Measurements from ENCODE around the gene YBEY.
A peak's percentile ranks its signal among the peaks of the same experiment; 100 is the strongest.
"Not testable (repeated sequence)": the region's sequence is repeated elsewhere in the genome, so short reads cannot be mapped to it uniquely, and the experiment has no call there.

The YBEY gene

DNA sequence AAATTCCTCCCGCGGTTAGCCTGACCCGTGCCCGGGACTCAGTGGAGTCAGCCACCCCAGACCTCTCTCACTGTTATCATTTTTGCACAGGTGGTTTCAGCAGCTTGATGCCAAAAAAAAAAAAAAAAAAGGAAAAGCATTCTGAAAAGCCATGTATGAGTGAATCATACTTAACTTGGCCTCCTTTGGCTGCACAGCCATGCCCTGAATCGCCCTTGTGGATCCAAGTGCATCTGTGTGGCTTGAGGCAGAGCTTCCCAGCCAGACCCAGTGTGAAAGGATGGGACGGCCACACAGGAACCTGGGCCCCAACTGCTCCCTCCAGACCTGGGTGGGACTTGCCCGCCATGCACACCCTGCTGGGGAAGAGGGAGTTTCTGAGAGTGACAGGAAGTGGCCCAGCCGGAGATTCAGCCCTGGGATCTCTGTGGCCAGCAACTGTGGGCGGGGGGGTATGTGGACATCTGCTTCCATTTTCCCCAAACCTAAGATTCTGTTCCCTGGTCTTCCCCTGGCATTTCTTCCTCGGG lies 8.6 kb downstream of the YBEY start:
- FAIRE-seq, result no peak
- TF ChIP-seq TAF1 (IDR thresholded peaks at IDR 0.05; ENCODE audit: borderline replicate concordance, low read depth, low read length) (no peak), POLR2AphosphoS5 (IDR thresholded peaks at IDR 0.05; ENCODE audit: low read depth, low read length) (no peak), POLR2A (IDR thresholded peaks at IDR 0.05; ENCODE audit: low read depth, low read length) (no peak)
- no peak for DNase-seq (ENCODE audit: insufficient read length)

DNA sequence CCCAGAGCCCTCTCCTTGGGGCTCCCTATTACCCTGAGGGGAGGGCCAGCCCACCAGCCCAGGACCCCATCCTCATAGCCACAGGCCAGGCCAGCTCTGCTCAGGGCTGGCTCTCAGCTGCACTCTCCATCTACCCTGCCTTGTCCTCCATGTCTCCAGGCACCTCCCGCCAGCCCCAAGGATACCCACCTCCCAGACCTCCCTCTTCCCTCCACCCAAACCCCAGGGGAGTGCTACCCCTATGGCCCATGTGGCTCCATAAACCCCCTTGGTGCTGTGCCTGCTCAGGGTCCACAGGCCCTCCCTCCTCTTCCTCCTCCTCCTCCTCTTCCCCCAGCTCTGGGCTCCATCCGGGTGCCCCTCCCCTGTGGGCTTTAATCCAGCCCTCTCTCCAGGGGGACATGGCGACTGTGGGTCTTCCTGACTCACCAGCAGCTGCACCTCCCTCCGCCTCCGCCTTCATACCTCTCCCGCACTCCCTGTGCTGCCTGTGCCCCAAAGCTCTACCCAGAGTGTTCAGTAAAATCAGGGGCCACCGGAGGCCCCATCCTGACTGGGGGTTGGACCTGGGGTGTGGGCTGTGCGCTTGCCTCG lies 9.1 kb downstream of the YBEY start:
- no peak for FAIRE-seq
- no peak for TF ChIP-seq POLR2A (IDR thresholded peaks at IDR 0.05; ENCODE audit: low read depth, low read length)
- no peak for TF ChIP-seq TAF1 (IDR thresholded peaks at IDR 0.05; ENCODE audit: borderline replicate concordance, low read depth, low read length)
- no peak for TF ChIP-seq POLR2AphosphoS5 (IDR thresholded peaks at IDR 0.05; ENCODE audit: low read depth, low read length)
- no peak for DNase-seq (ENCODE audit: insufficient read length)

DNA sequence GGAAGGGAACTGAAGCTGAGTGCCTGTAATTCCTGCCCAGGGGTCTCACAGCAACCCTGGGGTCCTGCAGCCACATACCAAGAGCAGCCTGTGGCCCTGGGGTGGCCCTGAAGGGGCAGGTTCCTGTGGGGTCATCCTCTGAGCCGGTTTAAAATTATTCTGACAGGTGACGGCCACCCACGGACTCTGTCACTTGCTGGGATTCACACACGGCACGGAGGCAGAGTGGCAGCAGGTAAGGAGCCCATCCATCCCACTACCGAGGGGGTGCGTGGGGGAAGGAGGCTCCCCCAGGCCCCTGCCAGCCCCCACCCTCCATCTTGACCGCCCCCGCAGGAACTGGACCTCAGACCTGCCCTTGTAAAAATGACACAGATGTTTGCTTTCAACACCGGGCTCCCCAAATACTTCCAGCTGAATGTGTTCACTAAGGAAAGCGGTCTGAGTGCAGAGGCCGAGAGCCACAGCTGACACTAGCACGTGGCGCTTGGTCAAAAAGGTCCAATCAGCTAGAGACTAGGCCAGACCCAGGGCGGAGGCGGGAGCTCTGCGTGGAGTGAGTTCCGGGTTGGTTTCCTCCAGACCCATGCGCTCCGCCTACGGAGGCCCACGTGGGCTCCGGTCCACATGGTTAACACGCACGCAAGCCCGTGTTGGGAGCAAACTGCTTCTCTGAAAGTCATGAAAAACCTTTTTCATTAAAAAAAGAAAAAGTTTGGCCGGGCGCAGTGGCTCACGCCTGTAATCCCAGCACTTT lies 10.0 kb downstream of the YBEY start:
- no peak for DNase-seq (ENCODE audit: insufficient read length)
- no peak for FAIRE-seq

DNA sequence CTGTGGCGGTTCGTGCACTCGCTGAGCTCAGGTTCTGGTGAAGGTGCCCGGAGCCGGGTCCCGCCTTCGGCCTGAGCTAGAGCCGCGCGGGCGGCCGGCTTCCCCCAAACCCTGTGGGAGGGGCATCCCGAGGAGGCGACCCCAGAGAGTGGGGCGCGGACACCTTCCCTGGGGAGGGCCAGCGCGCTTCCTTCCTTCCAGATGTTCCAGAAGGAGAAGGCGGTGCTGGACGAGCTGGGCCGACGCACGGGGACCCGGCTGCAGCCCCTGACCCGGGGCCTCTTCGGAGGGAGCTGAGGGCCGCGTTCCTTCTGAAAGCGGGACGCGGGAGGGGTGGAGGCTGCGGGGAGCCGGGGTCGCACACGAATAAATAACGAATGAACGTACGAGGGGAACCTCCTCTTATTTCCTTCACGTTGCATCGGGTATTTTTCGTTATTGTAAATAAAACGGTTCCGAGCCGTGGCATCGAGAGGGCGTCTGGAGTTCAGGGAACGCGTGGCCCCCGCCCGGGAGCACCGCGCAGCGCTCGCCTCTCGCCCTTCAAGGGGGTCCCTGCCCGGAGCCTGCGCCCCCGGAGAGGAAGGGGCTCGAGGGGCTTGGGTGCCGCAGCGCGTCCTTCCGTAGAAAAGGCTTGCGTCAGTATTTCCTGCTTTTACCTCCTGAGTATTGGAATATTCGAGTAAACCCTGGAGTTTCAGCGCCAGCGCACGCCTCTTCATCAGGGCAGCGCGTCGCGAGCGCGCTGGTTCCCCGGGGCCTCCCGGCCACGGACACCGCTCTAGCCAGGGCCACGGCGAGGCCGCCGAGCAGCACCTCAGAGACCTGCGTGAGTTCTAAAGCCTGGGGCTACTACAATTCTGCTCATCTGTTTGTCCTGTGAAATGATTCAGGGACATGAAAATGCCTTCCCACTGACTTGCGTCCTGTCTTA lies 11.5 kb downstream of the YBEY start:
- no peak for FAIRE-seq

More for the DNA sequence above, 10.0 kb downstream of the YBEY start:
- TF ChIP-seq POLR2A (IDR thresholded peaks at IDR 0.05; ENCODE audit: low read depth, low read length) (peak; percentile 52; the same call in 1 of the 2 replicates), POLR2AphosphoS5 (IDR thresholded peaks at IDR 0.05; ENCODE audit: low read depth, low read length) (no peak)

DNA sequence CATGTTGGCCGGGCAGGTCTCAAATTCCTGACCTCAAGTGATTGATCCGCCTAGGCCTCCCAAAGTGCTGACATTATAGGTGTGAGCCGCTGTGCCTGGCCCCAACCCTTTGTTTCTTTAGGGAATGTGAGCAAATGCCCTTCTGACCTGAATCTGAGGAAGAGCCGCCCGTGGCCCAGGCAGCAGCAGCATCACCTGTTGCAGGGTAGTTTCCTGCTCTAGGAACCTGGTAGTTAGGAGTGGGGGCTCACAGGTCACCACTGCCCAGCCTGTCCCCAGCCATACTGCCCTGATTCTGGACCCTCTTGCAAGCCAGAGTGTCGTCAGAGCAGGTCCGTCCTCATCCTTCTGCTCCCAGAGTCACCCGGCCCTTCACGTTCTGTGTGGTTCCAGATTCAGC lies 13.0 kb downstream of the YBEY start:
- TF ChIP-seq POLR2AphosphoS5 (IDR thresholded peaks at IDR 0.05; ENCODE audit: low read depth, low read length) (no peak), POLR2A (IDR thresholded peaks at IDR 0.05; ENCODE audit: low read depth, low read length) (no peak), TAF1 (IDR thresholded peaks at IDR 0.05; ENCODE audit: borderline replicate concordance, low read depth, low read length) (no peak)
- no peak for DNase-seq (ENCODE audit: insufficient read length)
- no peak for FAIRE-seq

More for the DNA sequence above, 11.5 kb downstream of the YBEY start:
- TF ChIP-seq TAF1 (IDR thresholded peaks at IDR 0.05; ENCODE audit: borderline replicate concordance, low read depth, low read length) (no peak), POLR2A (IDR thresholded peaks at IDR 0.05; ENCODE audit: low read depth, low read length) (no peak; the same call in 1 of the 2 replicates), POLR2AphosphoS5 (IDR thresholded peaks at IDR 0.05; ENCODE audit: low read depth, low read length) (no peak)
- DNase-seq (ENCODE audit: insufficient read length), result no peak

DNA sequence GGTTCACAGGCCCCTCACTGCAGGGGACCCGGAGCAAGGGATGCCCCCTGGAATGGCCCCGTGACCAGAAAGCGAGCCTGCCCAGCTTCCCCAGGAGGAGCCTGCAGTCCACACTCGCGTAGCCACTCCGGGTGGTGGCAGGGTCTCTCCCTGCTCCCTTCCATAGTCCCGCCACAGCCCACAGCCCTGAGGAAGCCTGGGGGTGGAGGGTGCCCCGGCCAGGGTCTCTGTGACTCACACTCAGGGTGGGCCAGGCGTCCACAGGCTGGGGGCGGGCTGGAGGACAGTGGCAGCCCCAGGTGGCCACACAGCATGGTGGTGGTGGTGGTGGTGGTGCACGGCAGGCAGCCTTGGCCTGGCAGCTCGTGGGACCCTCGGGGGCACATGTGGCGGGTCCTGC lies 15.6 kb downstream of the YBEY start:
- DNase-seq (ENCODE audit: insufficient read length), result no peak
- no peak for TF ChIP-seq POLR2A (IDR thresholded peaks at IDR 0.05; ENCODE audit: low read depth, low read length)
- TF ChIP-seq TAF1 (IDR thresholded peaks at IDR 0.05; ENCODE audit: borderline replicate concordance, low read depth, low read length), result no peak
- no peak for FAIRE-seq

DNA sequence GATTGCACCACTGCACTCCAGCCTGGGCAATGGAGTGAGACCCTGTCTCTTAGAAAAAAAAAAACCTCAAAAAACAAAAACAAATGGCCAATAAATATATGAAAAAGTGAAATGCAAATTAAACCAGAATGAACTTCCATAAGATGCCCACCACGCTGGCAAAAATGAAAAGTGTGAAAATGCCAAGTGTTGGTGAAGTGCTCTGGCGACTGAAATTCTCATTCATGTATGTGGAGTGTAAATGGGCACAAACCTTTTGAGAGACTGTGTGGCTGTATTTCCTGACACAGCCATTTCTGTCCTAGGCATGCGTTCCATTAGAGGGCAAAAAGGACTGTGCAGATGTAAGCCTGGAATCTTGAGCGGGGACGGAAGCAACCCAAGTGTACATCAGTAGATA lies 18.3 kb downstream of the YBEY start:
- DNase-seq (ENCODE audit: insufficient read length) (no peak), FAIRE-seq (no peak)
- TF ChIP-seq POLR2A (IDR thresholded peaks at IDR 0.05; ENCODE audit: low read depth, low read length) (no peak), POLR2AphosphoS5 (IDR thresholded peaks at IDR 0.05; ENCODE audit: low read depth, low read length) (no peak), TAF1 (IDR thresholded peaks at IDR 0.05; ENCODE audit: borderline replicate concordance, low read depth, low read length) (no peak)

DNA sequence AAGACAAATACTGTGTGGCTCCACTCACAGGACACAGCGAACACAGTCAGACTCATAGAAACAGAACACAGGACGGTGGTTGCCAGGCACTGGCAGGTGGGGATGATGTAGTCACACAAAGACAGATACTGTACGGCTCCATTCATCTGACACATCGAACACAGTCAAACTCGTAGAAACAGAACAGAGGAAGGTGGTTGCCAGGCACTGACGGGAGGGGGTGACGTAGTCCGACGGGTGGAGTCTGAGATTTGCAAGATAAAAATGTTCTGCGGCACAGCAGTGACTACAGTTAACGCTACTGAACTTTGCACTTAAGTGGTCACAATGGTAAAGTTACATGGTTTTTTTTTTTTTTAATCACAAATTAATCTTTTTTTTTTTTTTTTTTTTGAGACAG lies 18.8 kb downstream of the YBEY start:
- DNase-seq (ENCODE audit: insufficient read length), result no peak
- TF ChIP-seq POLR2A (IDR thresholded peaks at IDR 0.05; ENCODE audit: low read depth, low read length) (no peak), TAF1 (IDR thresholded peaks at IDR 0.05; ENCODE audit: borderline replicate concordance, low read depth, low read length) (no peak), POLR2AphosphoS5 (IDR thresholded peaks at IDR 0.05; ENCODE audit: low read depth, low read length) (no peak)
- no peak for FAIRE-seq

DNA sequence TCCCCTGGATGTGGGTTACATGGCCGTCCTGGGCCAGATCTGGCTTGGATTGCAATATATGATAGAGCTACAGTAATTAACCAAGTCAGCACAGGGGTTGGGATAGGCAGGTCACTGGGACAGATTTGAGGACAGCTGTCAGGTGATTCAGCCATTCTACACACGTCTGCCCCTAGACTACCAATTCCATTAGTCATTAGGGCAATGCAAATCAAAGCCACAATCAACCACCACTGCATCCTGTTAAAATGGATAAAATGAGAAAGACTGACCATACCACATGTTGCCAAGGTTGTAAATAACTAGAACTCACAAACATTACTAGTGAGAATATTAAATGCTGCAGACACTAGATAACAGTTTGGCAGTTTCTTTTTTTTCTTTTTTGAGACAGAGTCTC lies 21.5 kb downstream of the YBEY start:
- no peak for TF ChIP-seq POLR2AphosphoS5 (IDR thresholded peaks at IDR 0.05; ENCODE audit: low read depth, low read length)
- no peak for TF ChIP-seq TAF1 (IDR thresholded peaks at IDR 0.05; ENCODE audit: borderline replicate concordance, low read depth, low read length)
- FAIRE-seq, result no peak
- DNase-seq (ENCODE audit: insufficient read length), result no peak

DNA sequence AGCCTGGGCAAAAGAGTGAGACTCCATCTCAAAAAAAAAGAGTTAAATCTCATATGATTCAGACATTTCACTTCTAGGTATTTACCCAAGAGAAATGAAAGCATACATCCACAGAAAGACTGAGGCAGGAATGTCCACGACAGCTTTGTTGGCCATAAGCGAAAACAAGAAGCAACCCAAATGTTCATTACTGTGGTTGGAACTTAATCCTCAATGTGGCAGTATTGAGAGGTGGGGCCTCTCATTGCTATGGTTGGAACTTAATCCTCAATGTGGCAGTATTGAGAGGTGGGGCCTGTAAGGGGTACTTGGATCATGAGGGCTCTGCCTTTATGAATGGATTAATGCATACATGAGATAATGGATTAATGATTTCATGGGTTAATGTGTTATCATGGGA lies 22.3 kb downstream of the YBEY start:
- no peak for DNase-seq (ENCODE audit: insufficient read length)
- FAIRE-seq, result no peak
- TF ChIP-seq TAF1 (IDR thresholded peaks at IDR 0.05; ENCODE audit: borderline replicate concordance, low read depth, low read length) (no peak), POLR2A (IDR thresholded peaks at IDR 0.05; ENCODE audit: low read depth, low read length) (no peak), POLR2AphosphoS5 (IDR thresholded peaks at IDR 0.05; ENCODE audit: low read depth, low read length) (no peak)

DNA sequence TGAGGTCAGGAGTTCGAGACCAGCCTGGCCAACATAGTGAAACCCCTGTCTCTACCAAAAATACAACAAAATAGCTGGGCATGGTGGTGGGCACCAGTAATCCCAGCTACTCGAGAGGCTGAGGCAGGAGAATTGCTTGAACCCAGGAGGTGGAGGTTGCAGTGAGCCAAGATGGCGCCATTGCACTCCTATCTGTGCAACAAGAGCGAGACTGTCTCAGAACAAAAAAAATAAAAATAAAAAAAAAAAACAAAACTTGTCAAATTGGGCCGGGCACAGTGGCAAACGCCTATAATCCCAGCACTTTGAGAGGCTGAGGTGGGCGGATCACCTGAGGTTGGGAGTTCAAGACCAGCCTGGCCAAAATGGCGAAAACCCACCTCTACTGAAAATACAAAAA lies 24.1 kb downstream of the YBEY start:
- FAIRE-seq; DNase-seq (ENCODE audit: insufficient read length): not testable (repeated sequence)

Data from GM12892 (cell line).